ENCODE measurements around the gene NAV2. TPM values are rescaled to one million over a fixed set of nuclear protein-coding genes. Genes with fewer than 3 reads are reported as not detected.

Gene NAV2
- total RNA-seq, 2 donors from 2014 or later: 21.3 to 45.3 TPM

DNA sequence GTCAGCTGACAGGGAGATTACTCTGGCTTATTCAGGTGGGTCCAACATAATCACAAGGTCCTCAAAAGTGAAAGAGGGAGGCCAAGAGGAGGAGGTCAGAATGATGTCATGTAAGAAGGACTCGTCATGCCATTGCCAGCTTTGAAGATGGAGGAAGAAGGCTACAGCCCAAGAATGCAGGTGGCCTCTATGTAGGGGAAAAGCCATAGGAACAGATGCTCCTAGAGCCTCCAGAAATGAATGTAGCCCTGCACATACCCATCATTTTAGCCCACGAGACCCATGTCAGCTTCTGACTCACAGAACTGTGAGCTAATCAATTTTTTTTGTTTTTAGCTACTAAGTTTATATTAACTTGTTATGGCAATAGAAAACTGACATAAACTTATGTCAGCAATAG, 276.6 kb downstream of the NAV2 start:
- H3K9ac ChIP-seq (ENCODE audit: low read depth in 2 of 2, low read length in 2 of 2): no peak overlapping the region
- H3K36me3 ChIP-seq: no peaks in the 10 kb centered on the region
- TF ChIP-seq, protein P1, sequence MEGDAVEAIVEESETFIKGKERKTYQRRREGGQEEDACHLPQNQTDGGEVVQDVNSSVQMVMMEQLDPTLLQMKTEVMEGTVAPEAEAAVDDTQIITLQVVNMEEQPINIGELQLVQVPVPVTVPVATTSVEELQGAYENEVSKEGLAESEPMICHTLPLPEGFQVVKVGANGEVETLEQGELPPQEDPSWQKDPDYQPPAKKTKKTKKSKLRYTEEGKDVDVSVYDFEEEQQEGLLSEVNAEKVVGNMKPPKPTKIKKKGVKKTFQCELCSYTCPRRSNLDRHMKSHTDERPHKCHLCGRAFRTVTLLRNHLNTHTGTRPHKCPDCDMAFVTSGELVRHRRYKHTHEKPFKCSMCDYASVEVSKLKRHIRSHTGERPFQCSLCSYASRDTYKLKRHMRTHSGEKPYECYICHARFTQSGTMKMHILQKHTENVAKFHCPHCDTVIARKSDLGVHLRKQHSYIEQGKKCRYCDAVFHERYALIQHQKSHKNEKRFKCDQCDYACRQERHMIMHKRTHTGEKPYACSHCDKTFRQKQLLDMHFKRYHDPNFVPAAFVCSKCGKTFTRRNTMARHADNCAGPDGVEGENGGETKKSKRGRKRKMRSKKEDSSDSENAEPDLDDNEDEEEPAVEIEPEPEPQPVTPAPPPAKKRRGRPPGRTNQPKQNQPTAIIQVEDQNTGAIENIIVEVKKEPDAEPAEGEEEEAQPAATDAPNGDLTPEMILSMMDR (IDR thresholded peaks at IDR 0.05): no peak
- no peaks in the 10 kb centered on the region for H3K4me1 ChIP-seq
- no peaks in the 10 kb centered on the region for H3K9me3 ChIP-seq
- DNase-seq: no peak
- H3K27ac ChIP-seq: no peak overlapping the region
- no peaks in the 10 kb centered on the region for H3K27me3 ChIP-seq
- no peak overlapping the region for H3K4me3 ChIP-seq
- intact Hi-C loops (cut with DNase I): no loop called here

DNA sequence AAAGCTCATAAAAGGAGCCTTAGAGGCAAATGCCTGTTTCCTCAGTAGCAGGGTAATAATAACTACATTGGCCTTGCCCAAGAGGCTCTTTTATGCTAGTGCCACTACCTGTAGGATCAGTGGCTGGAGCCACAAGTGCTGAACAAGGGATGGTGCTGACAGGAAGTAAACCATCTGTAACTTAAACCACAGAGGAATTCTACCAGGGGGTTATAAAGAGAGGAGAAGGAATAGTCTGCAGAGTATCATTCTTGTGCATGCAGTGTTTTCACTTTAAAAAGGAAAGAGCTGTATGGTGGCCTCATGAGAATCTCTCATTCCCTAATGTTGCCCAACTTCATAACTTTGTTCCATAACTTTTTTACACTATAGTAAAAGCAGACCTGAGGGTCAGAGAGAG, 279.5 kb downstream of the NAV2 start:
- H3K4me1 ChIP-seq: no peaks in the 10 kb centered on the region
- no peak overlapping the region for H3K4me3 ChIP-seq
- H3K27ac ChIP-seq: no peak overlapping the region
- intact Hi-C loops (cut with DNase I): no loop called here
- TF ChIP-seq, protein P1 (IDR thresholded peaks at IDR 0.05): no peak
- no peaks in the 10 kb centered on the region for H3K36me3 ChIP-seq
- DNase-seq: no peak
- H3K9ac ChIP-seq (ENCODE audit: low read depth in 2 of 2, low read length in 2 of 2): no peak overlapping the region
- no peaks in the 10 kb centered on the region for H3K9me3 ChIP-seq
- no peaks in the 10 kb centered on the region for H3K27me3 ChIP-seq

DNA sequence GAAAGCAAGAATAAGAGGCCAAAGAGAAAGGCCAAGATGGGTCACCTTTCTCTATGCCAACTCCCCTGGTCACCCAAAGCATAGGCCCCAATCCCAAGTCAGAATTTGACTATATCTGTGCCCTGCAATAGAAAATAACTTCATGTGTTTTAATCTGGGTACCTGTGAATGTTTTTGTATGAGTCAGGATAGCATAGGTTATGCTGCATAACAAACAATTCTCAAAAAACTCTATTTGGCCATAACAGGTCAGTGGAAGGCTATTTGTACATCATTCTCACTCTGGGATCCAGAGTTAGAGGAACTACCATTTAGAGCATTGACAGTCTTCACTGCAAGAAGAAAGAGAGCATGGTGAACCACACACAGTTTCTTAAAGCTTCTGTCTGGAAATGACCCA, 280.4 kb downstream of the NAV2 start:
- no peaks in the 10 kb centered on the region for H3K36me3 ChIP-seq
- H3K27ac ChIP-seq: no peak overlapping the region
- no peaks in the 10 kb centered on the region for H3K27me3 ChIP-seq
- no peak overlapping the region for H3K4me3 ChIP-seq
- no peaks in the 10 kb centered on the region for H3K4me1 ChIP-seq
- DNase-seq: no peak
- H3K9ac ChIP-seq (ENCODE audit: low read depth in 2 of 2, low read length in 2 of 2): no peak overlapping the region
- TF ChIP-seq, protein P1 (IDR thresholded peaks at IDR 0.05): no peak
- no peaks in the 10 kb centered on the region for H3K9me3 ChIP-seq
- intact Hi-C loops (cut with DNase I): no loop called here

DNA sequence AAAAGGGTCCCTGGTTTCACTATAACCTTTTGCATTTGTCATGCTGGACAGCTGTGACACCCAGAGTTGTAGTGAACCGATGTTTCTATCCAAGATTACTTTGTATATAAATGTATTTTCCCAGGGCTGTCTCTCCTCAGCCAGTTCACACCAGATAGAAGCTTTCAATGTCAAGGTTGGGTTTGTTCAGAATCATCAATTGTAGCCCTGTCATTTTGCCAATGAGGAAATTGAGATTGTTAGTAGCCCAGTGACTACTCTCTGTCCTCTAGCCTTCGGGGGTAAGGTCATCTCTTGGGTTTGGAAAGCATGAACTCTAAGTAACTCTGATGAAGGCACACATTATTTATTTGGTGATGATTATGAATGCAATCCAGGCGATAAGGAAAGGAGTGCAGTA, 282.0 kb downstream of the NAV2 start:
- Histone ChIP-seq H3K9me3 (no peaks in the 10 kb centered on the region), H3K4me1 (no peaks in the 10 kb centered on the region), H3K9ac (ENCODE audit: low read depth in 2 of 2, low read length in 2 of 2) (no peak overlapping the region), H3K36me3 (no peaks in the 10 kb centered on the region), H3K27me3 (no peaks in the 10 kb centered on the region), H3K27ac (no peak overlapping the region), H3K4me3 (no peak overlapping the region)
- TF ChIP-seq, protein P1 (IDR thresholded peaks at IDR 0.05): no peak
- no peak for DNase-seq
- intact Hi-C loops (cut with DNase I): no loop called here

DNA sequence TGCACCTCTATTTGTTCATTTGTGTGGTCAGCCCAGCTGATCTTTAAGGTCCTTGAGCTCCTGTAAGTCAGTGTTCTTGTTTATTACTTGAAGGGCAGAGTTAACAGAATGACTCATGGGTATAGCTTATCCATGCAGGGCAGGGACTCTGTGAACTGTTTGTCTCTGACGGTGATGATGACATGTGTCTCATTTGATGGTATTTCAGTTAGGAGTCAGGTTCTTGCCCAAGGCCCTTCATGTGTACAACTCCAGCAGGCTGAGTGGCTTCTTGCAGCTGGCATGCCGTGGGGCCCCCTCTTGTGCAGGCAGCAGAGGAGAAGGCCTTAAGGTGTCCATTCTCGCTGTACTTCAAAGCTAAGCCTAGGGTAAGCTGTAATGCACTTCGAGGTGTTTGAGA, 282.5 kb downstream of the NAV2 start:
- Histone ChIP-seq H3K9ac (ENCODE audit: low read depth in 2 of 2, low read length in 2 of 2) (no peak overlapping the region), H3K27ac (no peak overlapping the region), H3K9me3 (no peaks in the 10 kb centered on the region), H3K4me3 (no peak overlapping the region), H3K4me1 (no peaks in the 10 kb centered on the region), H3K27me3 (no peaks in the 10 kb centered on the region), H3K36me3 (no peaks in the 10 kb centered on the region)
- no peak for DNase-seq
- intact Hi-C loops (cut with DNase I): no loop called here
- TF ChIP-seq, protein P1 (IDR thresholded peaks at IDR 0.05): no peak

DNA sequence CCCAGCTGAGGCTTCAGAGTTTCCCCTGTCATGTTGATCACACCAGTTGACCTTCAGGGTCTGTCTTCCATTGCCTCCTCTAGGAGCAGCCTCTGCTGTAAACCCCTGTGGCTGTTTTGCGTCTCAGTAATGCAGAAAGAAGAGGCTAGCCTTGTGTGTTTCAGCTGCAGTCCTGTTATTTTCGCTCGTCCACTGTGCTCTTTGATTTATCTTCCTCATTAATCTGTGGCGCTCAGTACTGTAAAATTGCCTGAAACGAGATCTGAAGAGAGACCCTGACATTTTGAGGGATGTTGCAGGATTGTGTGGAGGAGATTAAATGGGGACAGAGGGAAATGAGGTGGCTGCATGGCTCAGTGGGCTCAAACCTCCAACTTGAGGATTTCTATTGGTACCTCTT, 283.9 kb downstream of the NAV2 start:
- DNase-seq: no peak

More for the DNA sequence above, 283.9 kb downstream of the NAV2 start:
- Histone ChIP-seq H3K27me3 (no peaks in the 10 kb centered on the region), H3K36me3 (no peaks in the 10 kb centered on the region), H3K4me3 (no peak overlapping the region), H3K9ac (ENCODE audit: low read depth in 2 of 2, low read length in 2 of 2) (no peak overlapping the region), H3K9me3 (no peaks in the 10 kb centered on the region), H3K4me1 (no peaks in the 10 kb centered on the region), H3K27ac (no peak overlapping the region)
- intact Hi-C loops (cut with DNase I): no loop called here
- TF ChIP-seq, protein P1 (IDR thresholded peaks at IDR 0.05): no peak

Measured in colonic mucosa (tissue), 4 donors.